NCI-H187 (cell line): ENCODE results near the gene CELF5.
A peak's percentile ranks its signal among the peaks of the same experiment; 100 is the strongest.
"Not testable (repeated sequence)": the region's sequence is repeated elsewhere in the genome, so short reads cannot be mapped to it uniquely, and the experiment has no call there.

Experiments
- DNase-seq, 2 experiments: peaks; one replicate each; lab custom pipeline; 2025; lab: John Stamatoyannopoulos, UW

CELF5 gene

GRCh38 chr19:3274245-3274941, 49.9 kb downstream of the CELF5 start:
- DNase-seq: no peak

- no peak for DNase-seq
Measured at GRCh38 chr19:3274942-3275582, 50.6 kb downstream of the CELF5 start.

- DNase-seq: peak; percentile 81 to 93
Measured at GRCh38 chr19:3275583-3276340, 51.3 kb downstream of the CELF5 start.

GRCh38 chr19:3276341-3276799, 51.9 kb downstream of the CELF5 start:
- DNase-seq: peak; percentile 81 to 93

- no peak for DNase-seq
Measured at GRCh38 chr19:3277649-3278048, 53.2 kb downstream of the CELF5 start.

DNA sequence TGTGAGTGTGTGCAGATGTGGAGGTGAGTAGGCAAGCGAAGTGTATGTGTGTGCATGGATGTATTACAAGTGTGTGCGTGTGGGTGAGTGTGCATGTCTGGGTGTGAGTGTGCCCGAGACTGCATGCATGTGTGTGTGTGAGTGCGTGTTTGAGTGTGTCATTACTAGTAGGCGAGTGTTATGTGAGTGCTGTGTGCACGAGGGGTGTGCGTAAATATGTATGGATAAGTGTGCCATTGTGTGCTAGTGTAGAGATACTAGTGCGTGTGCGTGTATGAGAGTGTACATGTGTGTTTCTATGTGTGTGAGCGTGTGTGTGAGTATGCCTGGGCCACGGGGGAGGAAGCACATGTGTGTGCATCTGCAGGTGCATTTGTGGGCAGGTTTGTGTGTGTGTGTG, 53.8 kb downstream of the CELF5 start:
- DNase-seq: no peak

DNA sequence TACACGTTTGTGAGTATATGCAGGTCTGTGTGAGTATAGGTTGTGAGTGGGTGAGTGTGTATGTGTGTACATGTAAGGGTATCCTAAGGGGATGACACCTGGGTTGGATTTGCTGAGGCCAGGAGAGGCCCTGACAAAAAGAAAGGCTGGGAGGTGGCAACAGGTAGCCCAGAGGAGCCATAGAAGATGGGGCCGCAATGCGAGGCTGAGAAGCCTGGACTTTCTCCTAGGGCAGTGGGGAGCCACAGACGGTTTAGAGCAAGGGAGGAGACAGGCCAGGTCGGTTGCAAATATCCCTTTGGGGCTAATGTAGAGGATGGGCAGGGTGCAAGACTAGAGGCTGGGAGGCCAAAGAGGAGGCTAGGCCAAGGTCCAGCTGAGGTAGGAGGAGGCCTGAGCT, 54.3 kb downstream of the CELF5 start:
- no peak for DNase-seq

DNA sequence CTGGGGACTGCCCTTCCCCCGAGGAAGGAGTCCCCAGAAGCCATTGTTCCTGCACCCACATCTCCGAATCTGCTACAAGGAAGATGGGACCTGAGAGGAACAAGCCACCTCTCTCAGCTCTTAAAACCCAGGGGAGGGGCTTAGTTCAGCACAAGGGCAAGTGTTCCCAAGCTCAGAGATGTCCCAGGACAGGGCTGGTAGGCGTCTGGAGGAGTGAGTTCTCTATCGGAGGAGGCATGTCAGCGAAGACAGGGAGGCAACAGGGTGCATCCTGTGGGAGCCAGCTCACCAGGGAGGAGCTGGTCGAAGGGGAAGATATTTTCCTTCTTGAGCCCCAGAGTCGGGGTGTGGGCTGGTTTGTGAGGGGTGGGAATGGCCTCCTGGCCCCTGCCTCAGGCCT, 54.8 kb downstream of the CELF5 start:
- no peak for DNase-seq

GRCh38 chr19:3281026-3281425, 56.6 kb downstream of the CELF5 start:
- DNase-seq: no peak

- no peak for DNase-seq
Measured at GRCh38 chr19:3282155-3282554, 57.7 kb downstream of the CELF5 start.

DNA sequence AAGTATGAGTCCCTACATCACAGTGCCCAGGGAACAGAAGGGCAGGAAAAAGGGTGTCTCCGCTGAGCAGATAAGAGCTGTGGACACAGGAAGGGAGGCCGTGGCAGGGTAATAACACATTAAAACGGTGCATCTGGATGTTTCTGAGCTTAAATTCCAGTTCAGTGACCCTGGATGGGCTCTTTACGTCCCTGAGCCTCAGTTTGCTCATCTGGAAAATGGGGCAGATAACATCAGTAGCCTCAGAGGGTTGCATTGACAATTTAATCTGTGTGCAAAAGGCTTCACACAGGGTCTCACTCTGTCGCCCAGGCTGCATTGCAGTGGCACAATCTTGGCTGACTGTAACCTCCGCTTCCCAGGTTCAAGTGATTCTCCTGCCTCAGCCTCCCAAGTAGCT, 58.1 kb downstream of the CELF5 start:
- no peak for DNase-seq

- DNase-seq: no peak
Measured at GRCh38 chr19:3283246-3283751, 58.8 kb downstream of the CELF5 start.

DNA sequence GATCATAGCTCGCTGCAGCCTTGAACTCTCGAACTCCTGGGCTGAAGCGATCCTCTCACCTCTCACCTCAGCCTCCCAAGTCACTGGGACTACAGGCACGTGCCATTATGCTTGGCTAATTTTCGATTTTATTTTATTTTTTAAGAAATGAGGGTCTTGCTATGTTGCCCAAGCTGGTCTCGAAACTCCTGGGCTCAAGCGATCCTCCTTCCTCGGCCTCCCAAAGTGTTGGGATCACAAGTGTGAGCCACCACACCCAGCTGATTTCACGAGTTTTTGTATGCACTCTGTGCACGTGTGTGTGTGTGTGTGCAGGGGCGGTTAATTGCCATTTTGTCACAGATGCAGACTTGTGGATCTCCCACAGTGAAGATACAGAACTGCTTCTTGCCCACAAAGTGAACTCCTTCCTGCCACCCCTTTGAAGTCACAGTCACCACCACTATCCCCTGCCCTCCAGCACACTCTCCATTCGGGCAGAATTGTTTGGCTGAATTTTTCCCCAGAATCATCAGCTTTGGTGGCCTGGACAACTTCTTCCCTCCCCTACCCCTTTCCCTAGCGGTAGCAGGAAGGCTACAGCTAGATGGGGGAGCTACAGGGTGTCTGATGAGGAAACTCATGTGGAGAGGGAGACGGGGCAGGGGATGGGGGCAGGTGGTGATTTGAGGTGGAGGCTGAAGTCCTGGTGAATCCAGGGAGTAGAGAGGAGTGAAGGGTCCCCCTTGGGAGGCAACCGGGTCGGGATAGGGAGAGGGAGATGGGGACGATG, 59.6 kb downstream of the CELF5 start:
- no peak for DNase-seq

DNA sequence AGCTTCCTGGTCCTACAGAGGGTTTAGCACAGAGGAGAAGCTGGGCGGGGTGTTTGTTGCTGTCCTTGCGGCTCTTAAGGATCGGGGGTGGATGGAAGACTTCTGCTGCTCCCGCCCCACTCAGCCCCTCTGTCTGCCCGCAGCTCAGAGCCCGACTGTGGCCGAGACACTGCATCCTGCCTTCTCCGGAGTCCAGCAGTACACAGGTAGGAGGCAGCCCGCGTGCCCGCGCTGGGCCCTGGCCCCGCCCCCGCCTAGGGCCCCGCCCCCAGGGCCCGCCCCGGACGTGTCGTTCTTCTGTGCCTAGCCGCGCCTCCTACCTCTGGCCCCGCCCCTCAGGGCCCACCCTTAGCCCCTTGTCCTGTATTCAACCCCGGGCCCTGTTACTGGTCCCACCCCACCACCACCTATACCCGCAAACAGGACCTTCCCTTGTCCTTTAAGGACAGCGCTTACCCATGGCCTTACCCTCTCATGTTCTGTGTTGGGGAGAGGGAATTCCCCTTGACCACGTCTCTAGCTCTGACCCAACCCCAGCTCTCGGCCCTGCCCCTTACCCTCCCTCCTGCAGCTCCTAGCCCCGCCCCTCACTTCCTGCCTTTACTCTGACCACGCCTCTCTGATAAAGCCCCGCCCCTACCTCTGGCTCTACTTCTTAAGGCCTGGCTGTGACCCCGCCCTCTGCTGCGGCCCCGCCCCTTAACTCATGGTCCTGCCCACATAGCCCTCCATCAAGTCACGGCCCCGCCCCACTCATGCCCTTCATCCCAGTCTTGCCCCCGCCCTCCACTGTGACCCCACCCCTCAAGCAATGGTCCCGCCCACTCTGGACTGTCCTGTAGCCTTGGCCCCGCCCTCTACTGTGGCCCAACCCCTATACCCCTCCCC, 60.5 kb downstream of the CELF5 start:
- peak; percentile 53 to 62 for DNase-seq

DNA sequence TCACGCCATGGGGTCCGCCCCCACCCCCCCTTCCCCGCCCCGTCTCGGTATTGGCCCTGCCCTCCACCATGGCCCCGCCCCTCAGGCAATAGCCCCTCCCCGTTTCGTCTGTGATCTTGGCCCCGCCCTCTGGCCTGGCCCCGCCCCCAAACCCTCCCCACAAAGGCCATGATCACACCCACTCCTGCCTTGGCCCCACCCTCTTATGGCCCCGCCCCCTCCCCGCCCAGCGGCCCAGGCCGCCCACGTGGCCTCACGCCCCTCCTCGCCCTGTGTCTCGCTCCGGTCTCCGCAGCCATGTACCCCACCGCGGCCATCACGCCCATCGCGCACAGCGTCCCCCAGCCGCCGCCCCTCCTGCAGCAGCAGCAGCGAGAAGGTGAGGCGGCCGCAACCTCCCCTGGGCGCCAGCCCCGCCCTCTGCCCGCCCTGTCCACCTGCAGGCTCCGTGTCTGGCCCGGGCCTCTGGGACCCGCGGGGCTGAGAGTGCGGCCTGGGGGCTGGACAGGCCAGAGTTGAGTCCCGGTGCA, 61.3 kb downstream of the CELF5 start:
- peak in 1 of 2 experiments; percentile 50 for DNase-seq

DNA sequence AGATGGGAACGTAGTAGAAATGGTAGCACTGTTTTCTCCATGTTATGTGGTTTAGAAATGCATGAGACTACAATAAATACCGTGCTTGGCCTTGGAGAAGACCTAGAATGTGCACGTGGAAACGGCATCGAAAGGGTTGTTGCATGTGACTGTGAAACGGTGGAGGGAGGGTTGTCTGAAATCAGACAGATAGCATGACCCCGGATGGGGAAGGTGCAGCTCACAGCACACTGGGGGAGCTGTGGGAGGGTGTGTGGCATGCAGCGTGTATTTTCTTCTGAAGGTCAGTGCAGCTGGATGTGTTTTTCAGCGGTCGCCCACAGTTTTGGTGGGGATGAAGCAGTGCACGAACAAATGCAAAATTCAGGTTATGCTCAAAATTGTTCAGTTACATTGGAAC, 63.4 kb downstream of the CELF5 start:
- no peak for DNase-seq

- DNase-seq: not testable (repeated sequence)
Measured at GRCh38 chr19:3288437-3288836, 64.0 kb downstream of the CELF5 start.

- DNase-seq: no peak
Measured at GRCh38 chr19:3289971-3290569, 65.6 kb downstream of the CELF5 start.

DNA sequence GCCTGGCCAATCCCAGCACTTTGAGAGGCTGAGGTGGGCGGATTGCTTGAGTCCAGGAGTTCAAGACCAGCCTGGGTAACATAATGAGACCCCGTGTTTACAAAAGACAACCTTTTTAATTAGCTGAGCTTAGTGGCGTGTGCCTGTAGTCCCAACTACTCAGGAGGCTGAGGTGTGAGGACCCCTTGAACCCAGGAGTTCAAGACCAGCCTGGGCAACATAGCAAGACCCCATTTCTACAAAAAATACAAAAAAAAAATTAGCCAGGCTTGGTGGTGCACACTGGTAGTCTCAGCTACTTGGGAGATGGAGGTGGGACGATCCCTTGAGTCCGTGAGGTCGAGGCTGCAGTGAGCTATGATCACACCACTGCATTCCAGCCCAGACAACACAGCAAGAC, 66.4 kb downstream of the CELF5 start:
- DNase-seq: not testable (repeated sequence)

DNA sequence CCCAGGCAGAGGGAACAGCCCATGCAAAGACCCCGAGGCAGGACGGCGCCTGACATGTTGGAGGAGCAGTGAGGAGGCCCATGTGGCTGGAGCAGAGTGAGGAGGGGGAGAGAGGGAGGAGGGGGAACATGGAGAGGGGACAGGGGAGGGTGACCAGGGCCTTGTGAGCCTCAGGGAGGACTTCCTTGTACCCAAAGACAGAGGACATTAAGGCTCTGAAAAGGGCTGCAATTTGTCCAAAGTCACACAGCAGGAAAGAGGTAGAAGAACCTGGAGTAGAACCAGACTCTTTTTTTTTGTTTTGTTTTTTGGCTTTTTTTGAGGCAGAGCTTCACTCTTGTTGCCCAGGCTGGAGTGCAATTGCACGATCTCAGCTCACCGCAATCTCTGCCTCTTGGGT, 67.2 kb downstream of the CELF5 start:
- DNase-seq: no peak
